IPS DF 19.7 (cell line): Measurements from ENCODE around the gene FBXL16.

Experiments
- DNase-seq: peaks from one replicate; pipeline ENCODE4 v3.0.0-alpha.2; 2013; ENCODE audit warnings: low read depth, low spot score

The FBXL16 gene

GRCh38 chr16:678209-678857 is 27.3 kb downstream of the FBXL16 start:
- DNase-seq, result no peak

- DNase-seq, result no peak
These were observed 28.0 kb downstream of the FBXL16 start for GRCh38 chr16:677316-678190.

GRCh38 chr16:676913-677312 is 28.7 kb downstream of the FBXL16 start:
- DNase-seq, result no peak

GRCh38 chr16:676565-676902 is 29.1 kb downstream of the FBXL16 start:
- no peak for DNase-seq

- DNase-seq, result no peak
These were observed 29.6 kb downstream of the FBXL16 start for GRCh38 chr16:675884-676564.

GRCh38 chr16:674968-675883 is 30.4 kb downstream of the FBXL16 start, which contains the start of gene RHBDL1:
Gene RHBDL1 (plus strand): TSS chr16:675671. CDS start chr16:675791, 120 bp downstream.
- no peak for DNase-seq

GRCh38 chr16:674214-674881 is 31.3 kb downstream of the FBXL16 start:
- no peak for DNase-seq

- DNase-seq, result no peak
These were observed 32.1 kb downstream of the FBXL16 start for GRCh38 chr16:673399-673991.

- no peak for DNase-seq
These were observed 32.8 kb downstream of the FBXL16 start for GRCh38 chr16:672851-673250.

GRCh38 chr16:672371-672770 is 33.2 kb downstream of the FBXL16 start:
- DNase-seq, result no peak

- DNase-seq, result no peak
These were observed 34.1 kb downstream of the FBXL16 start for GRCh38 chr16:671353-672131.

GRCh38 chr16:670485-671352 is 34.9 kb downstream of the FBXL16 start:
- DNase-seq, result no peak

GRCh38 chr16:669666-670065 is 35.9 kb downstream of the FBXL16 start:
- DNase-seq, result no peak

GRCh38 chr16:668519-669171 is 37.0 kb downstream of the FBXL16 start:
- no peak for DNase-seq

GRCh38 chr16:667780-668518 is 37.7 kb downstream of the FBXL16 start, which contains the start of gene RHOT2:
Gene RHOT2 (plus strand): TSS chr16:668132. CDS start chr16:668200, 68 bp downstream.
- no peak for DNase-seq

- no peak for DNase-seq
These were observed 38.4 kb downstream of the FBXL16 start for GRCh38 chr16:667113-667779.

GRCh38 chr16:666572-666971 is 39.0 kb downstream of the FBXL16 start:
- no peak for DNase-seq
